Activated CD4-positive, alpha-beta T cell treated with anti-CD3 and anti-CD28 coated beads for 1 hour (primary cell): ENCODE data around the gene ZNF575.
"Not testable (repeated sequence)": the region's sequence is repeated elsewhere in the genome, so short reads cannot be mapped to it uniquely, and the experiment has no call there.

ENCODE experiments used
- DNase-seq: peaks from one replicate; pipeline ENCODE4 v3.0.0-alpha.2; 2020

ZNF575 gene

GRCh38 chr19:43512399-43512798 lies 20.6 kb upstream of the ZNF575 start:
- not testable (repeated sequence) for DNase-seq

GRCh38 chr19:43518051-43518450 lies 14.9 kb upstream of the ZNF575 start:
- DNase-seq = no peak

- DNase-seq = peak; percentile 74
Measured at GRCh38 chr19:43519436-43520088, 13.4 kb upstream of the ZNF575 start.

GRCh38 chr19:43522929-43523328 lies 10.1 kb upstream of the ZNF575 start:
- DNase-seq = no peak

GRCh38 chr19:43523696-43524095 lies 9.3 kb upstream of the ZNF575 start:
- DNase-seq = not testable (repeated sequence)

GRCh38 chr19:43524922-43525835 lies 7.8 kb upstream of the ZNF575 start:
- DNase-seq = no peak

GRCh38 chr19:43525836-43526771 lies 6.9 kb upstream of the ZNF575 start:
- no peak for DNase-seq

- peak; percentile 51 for DNase-seq
Measured at GRCh38 chr19:43526884-43527859, 5.8 kb upstream of the ZNF575 start, which contains the start of gene ETHE1. Gene ETHE1 (minus strand): TSS chr19:43527201. CDS start chr19:43527177, 24 bp downstream.

- DNase-seq = no peak
Measured at GRCh38 chr19:43527860-43528622, 4.9 kb upstream of the ZNF575 start.

GRCh38 chr19:43532571-43532961 lies 422 bp upstream of the ZNF575 start:
- no peak for DNase-seq

- DNase-seq = peak; percentile 90
Measured at GRCh38 chr19:43533546-43534304, 737 bp downstream of the ZNF575 start.

- DNase-seq = no peak
Measured at GRCh38 chr19:43534305-43534815, 1.4 kb downstream of the ZNF575 start.

- no peak for DNase-seq
Measured at GRCh38 chr19:43534816-43535761, 2.1 kb downstream of the ZNF575 start.

GRCh38 chr19:43538922-43539321 lies 5.9 kb downstream of the ZNF575 start:
- no peak for DNase-seq

- DNase-seq = no peak
Measured at GRCh38 chr19:43540381-43540780, 7.4 kb downstream of the ZNF575 start.

GRCh38 chr19:43541920-43542650 lies 9.1 kb downstream of the ZNF575 start:
- no peak for DNase-seq

GRCh38 chr19:43544077-43544476 lies 11.1 kb downstream of the ZNF575 start:
- no peak for DNase-seq

GRCh38 chr19:43545276-43545675 lies 12.3 kb downstream of the ZNF575 start:
- DNase-seq = no peak
